Lung microvascular endothelial cell (primary cell): ENCODE data around the gene NME3. TPM values are rescaled to one million over a fixed set of nuclear protein-coding genes. Genes with fewer than 3 reads are reported as not detected.
"Not testable (repeated sequence)": the region's sequence is repeated elsewhere in the genome, so short reads cannot be mapped to it uniquely, and the experiment has no call there.

Experiments
- DNase-seq, 2 donors: peaks; one replicate each; pipeline versions ENCODE4 v3.0.0 to v3.0.0-alpha.2; 2010; ENCODE audit warnings: low read depth in 2 of 2
- total RNA-seq: library from RNA; depleted of rRNA; stranded (reverse); fragments of >200 nt; gene quantifications from 2 replicates; pipeline ENCODE4 v1.2.1, GENCODE V29; 2014

The NME3 gene
- total RNA-seq, 1 donor from 2014 or later = 47.4 TPM

- no peak for DNase-seq
Measured at GRCh38 chr16:1751946-1752345, 19.4 kb downstream of the NME3 start.

GRCh38 chr16:1749152-1750117 is 21.9 kb downstream of the NME3 start:
- no peak for DNase-seq

GRCh38 chr16:1747934-1748333 is 23.4 kb downstream of the NME3 start:
- DNase-seq = no peak

GRCh38 chr16:1746693-1747195 is 24.6 kb downstream of the NME3 start:
- DNase-seq = no peak

- no peak for DNase-seq
Measured at GRCh38 chr16:1745900-1746692, 25.2 kb downstream of the NME3 start.

- DNase-seq = no peak
Measured at GRCh38 chr16:1745181-1745899, 26.0 kb downstream of the NME3 start.

GRCh38 chr16:1744338-1744840 is 27.0 kb downstream of the NME3 start:
- no peak for DNase-seq

GRCh38 chr16:1743376-1744337 is 27.7 kb downstream of the NME3 start:
- DNase-seq = no peak

GRCh38 chr16:1741553-1742165 is 29.7 kb downstream of the NME3 start:
- DNase-seq = no peak

GRCh38 chr16:1740781-1741490 is 30.4 kb downstream of the NME3 start:
- DNase-seq = no peak

- DNase-seq = no peak
Measured at GRCh38 chr16:1740234-1740633, 31.1 kb downstream of the NME3 start.

- no peak for DNase-seq
Measured at GRCh38 chr16:1734816-1735215, 36.5 kb downstream of the NME3 start.

GRCh38 chr16:1734123-1734522 is 37.2 kb downstream of the NME3 start:
- no peak for DNase-seq

GRCh38 chr16:1732551-1732987 is 38.8 kb downstream of the NME3 start:
- not testable (repeated sequence) for DNase-seq

- no peak for DNase-seq
Measured at GRCh38 chr16:1732071-1732470, 39.3 kb downstream of the NME3 start.

- no peak for DNase-seq
Measured at GRCh38 chr16:1731603-1732002, 39.7 kb downstream of the NME3 start.

GRCh38 chr16:1731073-1731472 is 40.3 kb downstream of the NME3 start:
- no peak for DNase-seq

- DNase-seq = no peak
Measured at GRCh38 chr16:1729445-1729844, 41.9 kb downstream of the NME3 start.

- DNase-seq = no peak
Measured at GRCh38 chr16:1729026-1729425, 42.3 kb downstream of the NME3 start.
